CD4-positive, CD25-positive, alpha-beta regulatory T cell (primary cell): Measurements from ENCODE around the gene RAB35. TPM values are rescaled to one million over a fixed set of nuclear protein-coding genes. Genes with fewer than 3 reads are reported as not detected.
A peak's percentile ranks its signal among the peaks of the same experiment; 100 is the strongest.

Source experiments
- ATAC-seq, 2 donors: fragments of 150-1000 bp; cut with Tn5 transposase; one replicate each; pipeline ENCODE4 v1.10.0; 2021; ENCODE audit warnings: low read depth in 2 of 2, moderate number of reproducible peaks in 2 of 2, moderate library complexity in 1 of 2
- DNase-seq, 3 donors: peaks; one replicate each; pipeline versions ENCODE4 v3.0.0 to v3.0.0-alpha.2; 2012 to 2022; ENCODE audit warnings: mixed read lengths in 1 of 3
- H3K27ac ChIP-seq: one replicate; pipeline ENCODE4 v1.7.0; 2013; ENCODE audit warnings: mild to moderate bottlenecking, low read length; ENCODE audit not compliant: insufficient read depth, poor library complexity, severe bottlenecking
- H3K27me3 ChIP-seq: one replicate; pipeline ENCODE4 v1.7.0; 2013; ENCODE audit warnings: low read length; ENCODE audit not compliant: control insufficient read depth, insufficient read depth
- H3K36me3 ChIP-seq: one replicate; pipeline ENCODE4 v1.7.0; 2013; ENCODE audit warnings: mild to moderate bottlenecking, low read length, moderate library complexity; ENCODE audit not compliant: control insufficient read depth, insufficient read depth
- H3K4me1 ChIP-seq: 2 replicates; pipeline ENCODE4 v1.7.0; 2013; ENCODE audit warnings: mild to moderate bottlenecking, low read length; ENCODE audit not compliant: insufficient read depth, control insufficient read depth, poor library complexity, severe bottlenecking
- H3K4me3 ChIP-seq: one replicate; pipeline ENCODE4 v1.7.0; 2013; ENCODE audit warnings: low read depth, mild to moderate bottlenecking, low read length, moderate library complexity
- H3K9me3 ChIP-seq, 2 experiments: 1 replicate in 1 of 2; 2 replicates in 1 of 2; pipeline ENCODE4 v1.7.0; 2013; ENCODE audit warnings: low read length in 2 of 2, mild to moderate bottlenecking in 1 of 2, moderate library complexity in 1 of 2; ENCODE audit not compliant: control insufficient read depth in 2 of 2
- H3K27ac Mint-ChIP-seq, 3 donors: one replicate each; pipeline ENCODE4 v1.8.0; 2020 to 2022; ENCODE audit warnings: mild to moderate bottlenecking in 3 of 3, mixed read lengths in 3 of 3, moderate library complexity in 2 of 3
- H3K27me3 Mint-ChIP-seq: one replicate; pipeline ENCODE4 v1.8.0; 2022; ENCODE audit warnings: mild to moderate bottlenecking, mixed read lengths
- H3K36me3 Mint-ChIP-seq: one replicate; pipeline ENCODE4 v1.8.0; 2020; ENCODE audit warnings: mixed read lengths
- H3K4me1 Mint-ChIP-seq, 4 donors: one replicate each; pipeline ENCODE4 v1.8.0; 2020 to 2022; ENCODE audit warnings: mixed read lengths in 4 of 4, mild to moderate bottlenecking in 1 of 4
- H3K4me3 Mint-ChIP-seq, 4 donors: one replicate each; pipeline ENCODE4 v1.8.0; 2020 to 2022; ENCODE audit warnings: mild to moderate bottlenecking in 4 of 4, mixed read lengths in 4 of 4, moderate library complexity in 3 of 4
- H3K9me3 Mint-ChIP-seq, 7 donors: one replicate each; pipeline ENCODE4 v1.8.0; 2020 to 2022; ENCODE audit warnings: mixed read lengths in 7 of 7, mild to moderate bottlenecking in 3 of 7, moderate library complexity in 2 of 7
- polyA plus RNA-seq, 4 donors: library from polyadenylated mRNA; unstranded; fragments of 300-500 nt; fragmentation: Illumina TruSeq; gene quantifications; one replicate each; pipeline ENCODE4 v1.2.3, GENCODE V29; 2021
- total RNA-seq: library from RNA; stranded (reverse); gene quantifications from one replicate; pipeline ENCODE4 v1.2.3, GENCODE V29; 2022

Gene RAB35
- total RNA-seq (85.5 TPM), polyA plus RNA-seq (10 to 100 TPM; 25.2 to 37.0 (median 27.1) TPM)

- H3K27me3 ChIP-seq, result no peaks in the 10 kb centered on the region
- Mint-ChIP-seq H3K4me1 (peaks cover 34 to 88% (median 72%) of the 10 kb centered on the region in 4 donors), H3K9me3 (no peaks in the 10 kb centered on the region), H3K4me3 (peak within 1 kb of the TSS; percentile 94 to 99 (median 98)), H3K36me3 (peaks cover 17% of the 10 kb centered on the region), H3K27me3 (peaks cover 6% of the 10 kb centered on the region), H3K27ac (peak within 1 kb of the TSS; percentile 94 to 99 (median 98))
- peaks cover 76% of the 10 kb centered on the region for H3K4me1 ChIP-seq
- H3K4me3 ChIP-seq, result peak within 1 kb of the TSS; percentile 92
- DNase-seq (no peak), ATAC-seq (no peak)
- no peaks in the 10 kb centered on the region for H3K9me3 ChIP-seq
- peak within 1 kb of the TSS; percentile 94 for H3K27ac ChIP-seq
- peaks cover 5% of the 10 kb centered on the region for H3K36me3 ChIP-seq
Measured at GRCh38 chr12:120116441-120116791, at the start of gene RAB35. RAB35 (minus strand) TSS chr12:120116753; CDS start chr12:120116650, 103 bp downstream.

GRCh38 chr12:120164293-120164692 lies 47.7 kb upstream of the RAB35 start:
- peaks cover 69% of the 10 kb centered on the region for H3K36me3 ChIP-seq
- Mint-ChIP-seq H3K4me1 (no peaks in the 10 kb centered on the region), H3K36me3 (peaks cover 36% of the 10 kb centered on the region), H3K27me3 (no peaks in the 10 kb centered on the region), H3K9me3 (peaks cover 0 to 1% (median 0%) of the 10 kb centered on the region in 7 donors), H3K4me3 (no peak overlapping the region), H3K27ac (no peak overlapping the region)
- DNase-seq, result no peak
- ATAC-seq, result no peak
- no peaks in the 10 kb centered on the region for H3K27me3 ChIP-seq
- H3K9me3 ChIP-seq, result no peaks in the 10 kb centered on the region
- no peak overlapping the region for H3K27ac ChIP-seq
- no peak overlapping the region for H3K4me3 ChIP-seq
- H3K4me1 ChIP-seq, result no peaks in the 10 kb centered on the region

- H3K27ac ChIP-seq, result no peak overlapping the region
- H3K36me3 ChIP-seq, result peaks cover 72% of the 10 kb centered on the region
- Mint-ChIP-seq H3K36me3 (peaks cover 34% of the 10 kb centered on the region), H3K4me3 (no peak overlapping the region), H3K4me1 (no peaks in the 10 kb centered on the region), H3K9me3 (peaks cover 0 to 1% (median 0%) of the 10 kb centered on the region in 7 donors), H3K27ac (no peak overlapping the region), H3K27me3 (no peaks in the 10 kb centered on the region)
- ATAC-seq (no peak), DNase-seq (no peak)
- H3K9me3 ChIP-seq, result no peaks in the 10 kb centered on the region
- no peak overlapping the region for H3K4me3 ChIP-seq
- H3K4me1 ChIP-seq, result no peaks in the 10 kb centered on the region
- no peaks in the 10 kb centered on the region for H3K27me3 ChIP-seq
Measured at GRCh38 chr12:120162763-120163162, 46.2 kb upstream of the RAB35 start.

- H3K4me3 Mint-ChIP-seq, result no peak overlapping the region
- Histone ChIP-seq H3K4me1 (no peaks in the 10 kb centered on the region), H3K4me3 (no peak overlapping the region), H3K36me3 (peaks cover 76% of the 10 kb centered on the region), H3K27me3 (no peaks in the 10 kb centered on the region), H3K9me3 (no peaks in the 10 kb centered on the region), H3K27ac (no peak overlapping the region)
- no peaks in the 10 kb centered on the region for H3K27me3 Mint-ChIP-seq
- H3K4me1 Mint-ChIP-seq, result no peaks in the 10 kb centered on the region
- H3K27ac Mint-ChIP-seq, result no peak overlapping the region
- H3K36me3 Mint-ChIP-seq, result peaks cover 43% of the 10 kb centered on the region
- DNase-seq, result no peak
- H3K9me3 Mint-ChIP-seq, result peaks cover 0 to 1% (median 0%) of the 10 kb centered on the region in 7 donors
- ATAC-seq, result no peak
Measured at GRCh38 chr12:120161852-120162251, 45.3 kb upstream of the RAB35 start.

- Histone ChIP-seq H3K27ac (no peak overlapping the region), H3K36me3 (peaks cover 98% of the 10 kb centered on the region), H3K4me1 (no peaks in the 10 kb centered on the region), H3K27me3 (no peaks in the 10 kb centered on the region), H3K9me3 (no peaks in the 10 kb centered on the region), H3K4me3 (no peak overlapping the region)
- peaks cover 54% of the 10 kb centered on the region for H3K36me3 Mint-ChIP-seq
- H3K9me3 Mint-ChIP-seq, result peaks cover 0 to 1% (median 0%) of the 10 kb centered on the region in 7 donors
- no peaks in the 10 kb centered on the region for H3K4me1 Mint-ChIP-seq
- peak overlapping the region in 1 of 3 donors; percentile 51 for H3K27ac Mint-ChIP-seq
- no peak for ATAC-seq
- DNase-seq, result no peak
- H3K4me3 Mint-ChIP-seq, result no peak overlapping the region
- H3K27me3 Mint-ChIP-seq, result no peaks in the 10 kb centered on the region
Measured at GRCh38 chr12:120159509-120160237, 43.1 kb upstream of the RAB35 start.

GRCh38 chr12:120158351-120158750 lies 41.8 kb upstream of the RAB35 start:
- Histone ChIP-seq H3K4me3 (no peak overlapping the region), H3K9me3 (no peaks in the 10 kb centered on the region), H3K27me3 (no peaks in the 10 kb centered on the region), H3K27ac (no peak overlapping the region), H3K4me1 (no peaks in the 10 kb centered on the region), H3K36me3 (peaks cover 98% of the 10 kb centered on the region)
- peaks cover 58% of the 10 kb centered on the region for H3K36me3 Mint-ChIP-seq
- H3K4me1 Mint-ChIP-seq, result no peaks in the 10 kb centered on the region
- H3K9me3 Mint-ChIP-seq, result peaks cover 0 to 1% (median 0%) of the 10 kb centered on the region in 7 donors
- no peak overlapping the region for H3K27ac Mint-ChIP-seq
- no peak for ATAC-seq
- no peaks in the 10 kb centered on the region for H3K27me3 Mint-ChIP-seq
- H3K4me3 Mint-ChIP-seq, result no peak overlapping the region
- no peak for DNase-seq

GRCh38 chr12:120157678-120158077 lies 41.1 kb upstream of the RAB35 start:
- Mint-ChIP-seq H3K36me3 (peaks cover 57% of the 10 kb centered on the region), H3K27me3 (no peaks in the 10 kb centered on the region), H3K4me1 (no peaks in the 10 kb centered on the region), H3K4me3 (no peak overlapping the region), H3K27ac (peak overlapping the region in 1 of 3 donors; percentile 13), H3K9me3 (peaks cover 0 to 1% (median 0%) of the 10 kb centered on the region in 7 donors)
- ATAC-seq (no peak), DNase-seq (no peak)
- Histone ChIP-seq H3K27ac (no peak overlapping the region), H3K36me3 (peaks cover 98% of the 10 kb centered on the region), H3K4me1 (no peaks in the 10 kb centered on the region), H3K4me3 (no peak overlapping the region), H3K27me3 (no peaks in the 10 kb centered on the region), H3K9me3 (no peaks in the 10 kb centered on the region)
